Loucy (cell line): ENCODE data around the gene KRT26.

Source experiments
- EZH2phosphoT487 ChIP-seq: fragments of 200-600 bp; IDR thresholded peaks from 2 replicates; pipeline ENCODE4 v1.6.1; 2018; ENCODE audit warnings: antibody characterized with exemption, mild to moderate bottlenecking, moderate library complexity, borderline replicate concordance
- TF ChIP-seq, protein P1 (sequence below): fragments of 200-600 bp; sonication (generic); conservative IDR thresholded peaks from 2 replicates; pipeline ENCODE4 v1.5.1; 2014; ENCODE audit warnings: mild to moderate bottlenecking, antibody characterized with exemption, low read length

DNA sequence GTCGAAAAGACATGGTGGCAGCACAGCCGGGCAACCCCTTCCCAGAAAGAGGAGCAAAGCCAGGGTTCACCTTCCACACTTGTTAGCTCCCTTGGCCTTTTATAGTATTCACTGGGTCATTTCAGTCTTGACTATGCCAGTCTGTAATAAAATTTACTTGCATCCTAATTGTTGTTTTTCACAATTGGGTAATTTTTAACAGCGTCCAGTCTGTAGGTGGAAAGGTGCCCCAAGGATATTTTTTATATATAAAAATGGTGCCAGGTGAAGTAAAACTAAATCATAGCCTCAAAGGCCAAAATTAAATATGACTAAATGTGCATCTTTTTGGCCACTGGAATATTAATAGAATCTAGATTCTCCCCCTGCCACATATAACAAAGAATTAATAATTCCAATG is at the start of gene KRT26:
- TF ChIP-seq, protein P1, sequence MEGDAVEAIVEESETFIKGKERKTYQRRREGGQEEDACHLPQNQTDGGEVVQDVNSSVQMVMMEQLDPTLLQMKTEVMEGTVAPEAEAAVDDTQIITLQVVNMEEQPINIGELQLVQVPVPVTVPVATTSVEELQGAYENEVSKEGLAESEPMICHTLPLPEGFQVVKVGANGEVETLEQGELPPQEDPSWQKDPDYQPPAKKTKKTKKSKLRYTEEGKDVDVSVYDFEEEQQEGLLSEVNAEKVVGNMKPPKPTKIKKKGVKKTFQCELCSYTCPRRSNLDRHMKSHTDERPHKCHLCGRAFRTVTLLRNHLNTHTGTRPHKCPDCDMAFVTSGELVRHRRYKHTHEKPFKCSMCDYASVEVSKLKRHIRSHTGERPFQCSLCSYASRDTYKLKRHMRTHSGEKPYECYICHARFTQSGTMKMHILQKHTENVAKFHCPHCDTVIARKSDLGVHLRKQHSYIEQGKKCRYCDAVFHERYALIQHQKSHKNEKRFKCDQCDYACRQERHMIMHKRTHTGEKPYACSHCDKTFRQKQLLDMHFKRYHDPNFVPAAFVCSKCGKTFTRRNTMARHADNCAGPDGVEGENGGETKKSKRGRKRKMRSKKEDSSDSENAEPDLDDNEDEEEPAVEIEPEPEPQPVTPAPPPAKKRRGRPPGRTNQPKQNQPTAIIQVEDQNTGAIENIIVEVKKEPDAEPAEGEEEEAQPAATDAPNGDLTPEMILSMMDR: no peak
- no peak for TF ChIP-seq EZH2phosphoT487
